GM11168 (cell line): ENCODE data around the gene FXYD3.
"Not testable (repeated sequence)": the region's sequence is repeated elsewhere in the genome, so short reads cannot be mapped to it uniquely, and the experiment has no call there.

Source experiments
- in situ Hi-C: fragments of 300-500 bp; cut with MboI; formaldehyde crosslinking; loops from one replicate; pipeline ENCODE4 v1.12.0; 2022; ENCODE audit warnings: low sequenced_read_pairs; ENCODE audit not compliant: unreplicated experiment

FXYD3 gene

GRCh38 chr19:35085947-35086346 lies 29.7 kb upstream of the FXYD3 start:
- in situ Hi-C loops = no loop called here

GRCh38 chr19:35086455-35086854 lies 29.2 kb upstream of the FXYD3 start:
- in situ Hi-C loops = no loop called here

- in situ Hi-C loops = no loop called here
These were observed 28.2 kb upstream of the FXYD3 start for GRCh38 chr19:35087393-35087792.

- in situ Hi-C loops = no loop called here
These were observed 27.3 kb upstream of the FXYD3 start for GRCh38 chr19:35088131-35088913.

- in situ Hi-C loops = no loop called here
These were observed 26.1 kb upstream of the FXYD3 start for GRCh38 chr19:35089554-35089953.

- in situ Hi-C loops = no loop called here
These were observed 25.5 kb upstream of the FXYD3 start for GRCh38 chr19:35090160-35090505.

GRCh38 chr19:35090506-35091214 lies 25.0 kb upstream of the FXYD3 start:
- in situ Hi-C loops = no loop called here

GRCh38 chr19:35093430-35093829 lies 22.2 kb upstream of the FXYD3 start:
- in situ Hi-C loops = no loop called here

GRCh38 chr19:35093941-35094647 lies 21.5 kb upstream of the FXYD3 start:
- in situ Hi-C loops = no loop called here

GRCh38 chr19:35094656-35095055 lies 21.0 kb upstream of the FXYD3 start:
- in situ Hi-C loops = no loop called here

- in situ Hi-C loops = no loop called here
These were observed 19.8 kb upstream of the FXYD3 start for GRCh38 chr19:35095667-35096368.

- in situ Hi-C loops = no loop called here
These were observed 17.1 kb upstream of the FXYD3 start for GRCh38 chr19:35098413-35099049.

- in situ Hi-C loops = no loop called here
These were observed 16.3 kb upstream of the FXYD3 start for GRCh38 chr19:35099155-35099896.

- in situ Hi-C loops = no loop called here
These were observed 15.7 kb upstream of the FXYD3 start for GRCh38 chr19:35099897-35100275.

GRCh38 chr19:35100588-35101533 lies 14.8 kb upstream of the FXYD3 start:
- in situ Hi-C loops = no loop called here

- in situ Hi-C loops = not testable (repeated sequence)
These were observed 13.7 kb upstream of the FXYD3 start for GRCh38 chr19:35101949-35102348.

GRCh38 chr19:35103614-35104013 lies 12.0 kb upstream of the FXYD3 start:
- in situ Hi-C loops = not testable (repeated sequence)

GRCh38 chr19:35104361-35104760 lies 11.3 kb upstream of the FXYD3 start:
- in situ Hi-C loops = no loop called here

GRCh38 chr19:35105047-35105410 lies 10.6 kb upstream of the FXYD3 start:
- in situ Hi-C loops = no loop called here
